Stimulated activated memory B cell treated with anti-CD40 and anti-IgM and Interleukin-4, amounts not matched to agents 10 μg/mL and 1 μg/mL and 100 μg/mL, for 72 hours (primary cell): Measurements from ENCODE around the gene LARP6.
A peak's percentile ranks its signal among the peaks of the same experiment; 100 is the strongest.
"Not testable (repeated sequence)": the region's sequence is repeated elsewhere in the genome, so short reads cannot be mapped to it uniquely, and the experiment has no call there.

ENCODE experiments used
- ATAC-seq: fragments of 150-1000 bp; cut with Tn5 transposase; 2 replicates; pipeline ENCODE4 v1.10.0; 2021
- H3K27ac Mint-ChIP-seq: one replicate; pipeline ENCODE4 v1.8.0; 2022; ENCODE audit warnings: mild to moderate bottlenecking, mixed read lengths
- H3K27me3 Mint-ChIP-seq: one replicate; pipeline ENCODE4 v1.8.0; 2022; ENCODE audit warnings: mixed read lengths
- H3K36me3 Mint-ChIP-seq: one replicate; pipeline ENCODE4 v1.8.0; 2022; ENCODE audit warnings: mixed read lengths
- H3K4me1 Mint-ChIP-seq: one replicate; pipeline ENCODE4 v1.8.0; 2022; ENCODE audit warnings: mixed read lengths
- H3K4me3 Mint-ChIP-seq: one replicate; pipeline ENCODE4 v1.8.0; 2022; ENCODE audit warnings: mild to moderate bottlenecking, moderate library complexity, mixed read lengths
- H3K9me3 Mint-ChIP-seq: one replicate; pipeline ENCODE4 v1.8.0; 2022; ENCODE audit warnings: mixed read lengths

LARP6 gene

GRCh38 chr15:70853973-70854665, at the start of gene LARP6:
Gene LARP6, minus strand, starts transcription at chr15:70854157. Its CDS starts 69 bp downstream, at chr15:70854088.
- no peaks in the 10 kb centered on the region for H3K36me3 Mint-ChIP-seq
- peaks cover 70% of the 10 kb centered on the region for H3K27me3 Mint-ChIP-seq
- peak; percentile 51 for ATAC-seq
- H3K27ac Mint-ChIP-seq, result peak within 1 kb of the TSS; percentile 50
- no peaks in the 10 kb centered on the region for H3K9me3 Mint-ChIP-seq
- peak within 1 kb of the TSS; percentile 78 for H3K4me3 Mint-ChIP-seq
- peaks cover 5% of the 10 kb centered on the region for H3K4me1 Mint-ChIP-seq

- no peak overlapping the region for H3K27ac Mint-ChIP-seq
- H3K4me3 Mint-ChIP-seq, result no peak overlapping the region
- H3K27me3 Mint-ChIP-seq, result no peaks in the 10 kb centered on the region
- H3K36me3 Mint-ChIP-seq, result peaks cover 10% of the 10 kb centered on the region
- H3K9me3 Mint-ChIP-seq, result no peaks in the 10 kb centered on the region
- no peak for ATAC-seq
- no peaks in the 10 kb centered on the region for H3K4me1 Mint-ChIP-seq
Measured at GRCh38 chr15:70902107-70902506, 48.1 kb upstream of the LARP6 start.

GRCh38 chr15:70892912-70893560, 39.1 kb upstream of the LARP6 start:
- peak; percentile 31 for ATAC-seq
- Mint-ChIP-seq H3K36me3 (no peaks in the 10 kb centered on the region), H3K4me3 (peak overlapping the region; percentile 95), H3K4me1 (peaks cover 10% of the 10 kb centered on the region), H3K27ac (peak overlapping the region; percentile 75), H3K27me3 (no peaks in the 10 kb centered on the region), H3K9me3 (no peaks in the 10 kb centered on the region)

GRCh38 chr15:70892002-70892911, 38.3 kb upstream of the LARP6 start, which contains the start of the genes LRRC49 and THAP10:
Gene LRRC49, plus strand, starts transcription at chr15:70892826. Its CDS starts 69 bp downstream, at chr15:70892895.
Gene THAP10, minus strand, starts transcription at chr15:70892433. Its CDS starts 161 bp downstream, at chr15:70892272.
- peak; percentile 85 for ATAC-seq
- peak within 1 kb of the TSS; percentile 95 for H3K4me3 Mint-ChIP-seq
- peak within 1 kb of the TSS; percentile 75 for H3K27ac Mint-ChIP-seq
- no peaks in the 10 kb centered on the region for H3K36me3 Mint-ChIP-seq
- H3K9me3 Mint-ChIP-seq, result no peaks in the 10 kb centered on the region
- no peaks in the 10 kb centered on the region for H3K27me3 Mint-ChIP-seq
- H3K4me1 Mint-ChIP-seq, result peaks cover 10% of the 10 kb centered on the region

- Mint-ChIP-seq H3K27ac (no peak overlapping the region), H3K4me3 (no peak overlapping the region), H3K9me3 (no peaks in the 10 kb centered on the region), H3K36me3 (no peaks in the 10 kb centered on the region), H3K4me1 (no peaks in the 10 kb centered on the region), H3K27me3 (peaks cover 21% of the 10 kb centered on the region)
- ATAC-seq, result no peak
Measured at GRCh38 chr15:70882361-70882760, 28.4 kb upstream of the LARP6 start.

- Mint-ChIP-seq H3K4me1 (no peaks in the 10 kb centered on the region), H3K27me3 (peaks cover 33% of the 10 kb centered on the region), H3K9me3 (no peaks in the 10 kb centered on the region), H3K4me3 (no peak overlapping the region), H3K27ac (no peak overlapping the region), H3K36me3 (no peaks in the 10 kb centered on the region)
- no peak for ATAC-seq
Measured at GRCh38 chr15:70880781-70881180, 26.8 kb upstream of the LARP6 start.

GRCh38 chr15:70879401-70879800, 25.4 kb upstream of the LARP6 start:
- no peak overlapping the region for H3K27ac Mint-ChIP-seq
- no peaks in the 10 kb centered on the region for H3K36me3 Mint-ChIP-seq
- ATAC-seq, result no peak
- H3K27me3 Mint-ChIP-seq, result peaks cover 47% of the 10 kb centered on the region
- H3K9me3 Mint-ChIP-seq, result no peaks in the 10 kb centered on the region
- H3K4me1 Mint-ChIP-seq, result no peaks in the 10 kb centered on the region
- no peak overlapping the region for H3K4me3 Mint-ChIP-seq

- no peak overlapping the region for H3K4me3 Mint-ChIP-seq
- no peak for ATAC-seq
- no peaks in the 10 kb centered on the region for H3K4me1 Mint-ChIP-seq
- peaks cover 2% of the 10 kb centered on the region for H3K9me3 Mint-ChIP-seq
- peaks cover 58% of the 10 kb centered on the region for H3K27me3 Mint-ChIP-seq
- H3K27ac Mint-ChIP-seq, result no peak overlapping the region
- no peaks in the 10 kb centered on the region for H3K36me3 Mint-ChIP-seq
Measured at GRCh38 chr15:70876683-70877082, 22.7 kb upstream of the LARP6 start.

GRCh38 chr15:70876011-70876410, 22.1 kb upstream of the LARP6 start:
- Mint-ChIP-seq H3K36me3 (no peaks in the 10 kb centered on the region), H3K27me3 (peaks cover 64% of the 10 kb centered on the region), H3K4me1 (no peaks in the 10 kb centered on the region), H3K4me3 (no peak overlapping the region), H3K27ac (no peak overlapping the region), H3K9me3 (peaks cover 2% of the 10 kb centered on the region)
- no peak for ATAC-seq

GRCh38 chr15:70875001-70875782, 21.2 kb upstream of the LARP6 start:
- Mint-ChIP-seq H3K4me1 (no peaks in the 10 kb centered on the region), H3K27me3 (peaks cover 62% of the 10 kb centered on the region), H3K9me3 (peaks cover 2% of the 10 kb centered on the region), H3K27ac (no peak overlapping the region), H3K4me3 (no peak overlapping the region), H3K36me3 (no peaks in the 10 kb centered on the region)
- ATAC-seq, result no peak

- Mint-ChIP-seq H3K27me3 (peaks cover 45% of the 10 kb centered on the region), H3K4me1 (no peaks in the 10 kb centered on the region)
Measured at GRCh38 chr15:70873232-70874054, 19.5 kb upstream of the LARP6 start.

GRCh38 chr15:70871490-70871889, 17.5 kb upstream of the LARP6 start:
- H3K27ac Mint-ChIP-seq, H3K4me3 Mint-ChIP-seq, H3K36me3 Mint-ChIP-seq, H3K9me3 Mint-ChIP-seq, ATAC-seq, H3K4me1 Mint-ChIP-seq: not testable (repeated sequence)
- peaks cover 40% of the 10 kb centered on the region for H3K27me3 Mint-ChIP-seq

More at GRCh38 chr15:70873232-70874054, 19.5 kb upstream of the LARP6 start:
- no peak overlapping the region for H3K27ac Mint-ChIP-seq
- no peaks in the 10 kb centered on the region for H3K36me3 Mint-ChIP-seq
- H3K9me3 Mint-ChIP-seq, result peaks cover 2% of the 10 kb centered on the region
- no peak for ATAC-seq
- no peak overlapping the region for H3K4me3 Mint-ChIP-seq

GRCh38 chr15:70870051-70870450, 16.1 kb upstream of the LARP6 start:
- Mint-ChIP-seq H3K27me3 (peaks cover 25% of the 10 kb centered on the region), H3K4me1 (no peaks in the 10 kb centered on the region), H3K27ac (no peak overlapping the region), H3K9me3 (peaks cover 2% of the 10 kb centered on the region), H3K36me3 (no peaks in the 10 kb centered on the region), H3K4me3 (no peak overlapping the region)
- ATAC-seq, result no peak

- ATAC-seq, result no peak
- no peaks in the 10 kb centered on the region for H3K36me3 Mint-ChIP-seq
- H3K4me1 Mint-ChIP-seq, result no peaks in the 10 kb centered on the region
- H3K27ac Mint-ChIP-seq, result no peak overlapping the region
- peaks cover 19% of the 10 kb centered on the region for H3K27me3 Mint-ChIP-seq
- peaks cover 2% of the 10 kb centered on the region for H3K9me3 Mint-ChIP-seq
- H3K4me3 Mint-ChIP-seq, result no peak overlapping the region
Measured at GRCh38 chr15:70869346-70869745, 15.4 kb upstream of the LARP6 start.
